Neural cell (in vitro differentiated cells): ENCODE results near the gene IRF1. TPM values are rescaled to one million over a fixed set of nuclear protein-coding genes. Genes with fewer than 3 reads are reported as not detected.

Source experiments
- H2AFZ ChIP-seq: fragments of 200-600, 300-800 bp; sonication (generic), shearing (Covaris generic); 2 replicates; pipeline ENCODE4 v1.6.0; 2014; ENCODE audit warnings: low read depth, mild to moderate bottlenecking, antibody characterized with exemption, low read length, moderate library complexity
- H3F3A ChIP-seq: fragments of 200-600 bp; shearing (Covaris generic); 2 replicates; pipeline ENCODE4 v1.6.1; 2016; ENCODE audit warnings: mild to moderate bottlenecking, moderate library complexity, mixed read lengths, antibody characterized with exemption, low read length; ENCODE audit not compliant: insufficient read depth, poor library complexity, severe bottlenecking
- H3K27ac ChIP-seq: fragments of 200-600, 300-800 bp; sonication (generic), shearing (Covaris generic); 2 replicates; pipeline ENCODE4 v1.5.1; 2014; ENCODE audit warnings: mild to moderate bottlenecking, low read length, moderate library complexity
- H3K27me3 ChIP-seq: fragments of 300-800, 200-600 bp; sonication (generic), shearing (Covaris generic); 2 replicates; pipeline ENCODE4 v1.6.0; 2014; ENCODE audit warnings: mild to moderate bottlenecking, low read depth, low read length, moderate library complexity; ENCODE audit not compliant: insufficient read depth
- H3K36me3 ChIP-seq: fragments of 300-800, 200-600 bp; sonication (generic), shearing (Covaris generic); 2 replicates; pipeline ENCODE4 v1.5.1; 2014; ENCODE audit warnings: mild to moderate bottlenecking, antibody characterized with exemption, low read length, moderate library complexity; ENCODE audit not compliant: insufficient read depth
- H3K4me2 ChIP-seq: fragments of 300-800, 200-600 bp; sonication (generic), shearing (Covaris generic); 2 replicates; pipeline ENCODE4 v1.6.0; 2014; ENCODE audit warnings: mild to moderate bottlenecking, low read length
- H3K4me3 ChIP-seq: fragments of 300-800, 200-600 bp; sonication (generic), shearing (Covaris generic); 2 replicates; pipeline ENCODE4 v1.5.1; 2014; ENCODE audit warnings: mild to moderate bottlenecking, low read length, moderate library complexity
- H3K79me2 ChIP-seq: fragments of 200-600 bp; shearing (Covaris generic); replicated peaks from 2 replicates; pipeline ENCODE4 v1.6.0; 2014; ENCODE audit warnings: mild to moderate bottlenecking, low read length, moderate library complexity; ENCODE audit not compliant: insufficient read depth
- H3K9ac ChIP-seq: fragments of 300-800, 200-600 bp; sonication (generic), shearing (Covaris generic); 2 replicates; pipeline ENCODE4 v1.6.1; 2016; ENCODE audit warnings: mild to moderate bottlenecking, low read length, mixed read lengths
- H3K9me2 ChIP-seq: fragments of 200-600 bp; shearing (Covaris generic); 2 replicates; pipeline ENCODE4 v1.6.1; 2016; ENCODE audit warnings: mild to moderate bottlenecking, low read length, mixed read lengths; ENCODE audit not compliant: insufficient read depth
- H3K9me3 ChIP-seq: fragments of 200-600, 300-800 bp; sonication (generic), shearing (Covaris generic); 2 replicates; pipeline ENCODE4 v1.6.1; 2016; ENCODE audit warnings: mild to moderate bottlenecking, mixed run types, low read length, moderate library complexity, mixed read lengths
- H4K20me1 ChIP-seq: fragments of 200-600 bp; shearing (Covaris generic); 2 replicates; pipeline ENCODE4 v1.6.1; 2016; ENCODE audit warnings: mild to moderate bottlenecking, mixed run types; ENCODE audit not compliant: insufficient read depth
- CTCF ChIP-seq: fragments of 450-650 bp; IDR thresholded peaks from 2 replicates; pipeline ENCODE4 v1.5.1; 2014; ENCODE audit warnings: antibody characterized with exemption, mild to moderate bottlenecking, moderate library complexity; ENCODE audit not compliant: poor library complexity, severe bottlenecking
- EP300 ChIP-seq: fragments of 450-650 bp; conservative IDR thresholded peaks from 2 replicates; pipeline ENCODE4 v1.6.1; 2014; ENCODE audit warnings: antibody characterized with exemption, mild to moderate bottlenecking, moderate library complexity; ENCODE audit not compliant: poor library complexity, severe bottlenecking
- EZH2 ChIP-seq: fragments of 200-600, 300-800 bp; shearing (Covaris generic), sonication (generic); IDR thresholded peaks from 2 replicates; pipeline ENCODE4 v1.6.1; 2014; ENCODE audit warnings: antibody characterized with exemption, low read length, borderline replicate concordance, mild to moderate bottlenecking; ENCODE audit not compliant: insufficient read depth, poor library complexity, severe bottlenecking
- MXI1 ChIP-seq: fragments of 450-650 bp; conservative IDR thresholded peaks from 2 replicates; pipeline ENCODE4 v1.6.1; 2014; ENCODE audit warnings: antibody characterized with exemption, mild to moderate bottlenecking; ENCODE audit not compliant: poor library complexity, severe bottlenecking
- POLR2AphosphoS5 ChIP-seq: IDR thresholded peaks from 2 replicates; pipeline ENCODE4 v1.6.1; 2012
- RAD21 ChIP-seq: fragments of 450-650 bp; conservative IDR thresholded peaks from 2 replicates; pipeline ENCODE4 v1.6.1; 2014; ENCODE audit warnings: antibody characterized with exemption, mild to moderate bottlenecking, moderate library complexity
- REST ChIP-seq: IDR thresholded peaks from 2 replicates; pipeline ENCODE4 v1.6.1; 2012; ENCODE audit warnings: borderline replicate concordance
- SMC3 ChIP-seq: fragments of 450-650 bp; conservative IDR thresholded peaks from 2 replicates; pipeline ENCODE4 v1.6.1; 2014; ENCODE audit warnings: antibody characterized with exemption, mild to moderate bottlenecking, moderate library complexity; ENCODE audit not compliant: poor library complexity
- TAF1 ChIP-seq: IDR thresholded peaks from 2 replicates; pipeline ENCODE4 v1.6.1; 2012; ENCODE audit warnings: low read depth
- polyA plus RNA-seq: library from polyadenylated mRNA; depleted of rRNA; stranded (reverse); fragments of >200 nt; gene quantifications from 2 replicates; pipeline ENCODE4 v1.2.3, GENCODE V29; 2014

The IRF1 gene
- polyA plus RNA-seq, 1 donor from 2014 or later, result 0.67 TPM

GRCh38 chr5:132470596-132470995 is 20.0 kb downstream of the IRF1 start:
- Histone ChIP-seq H2AFZ (no peak overlapping the region), H4K20me1 (no peaks in the 10 kb centered on the region), H3K36me3 (no peaks in the 10 kb centered on the region), H3K27me3 (no peaks in the 10 kb centered on the region), H3K4me3 (no peak overlapping the region), H3K9me2 (no peaks in the 10 kb centered on the region), H3K4me2 (no peak overlapping the region), H3K9me3 (no peaks in the 10 kb centered on the region), H3F3A (no peaks in the 10 kb centered on the region), H3K9ac (no peak overlapping the region), H3K27ac (no peak overlapping the region), H3K79me2 (no peaks in the 10 kb centered on the region)
- TF ChIP-seq SMC3 (no peak), EP300 (no peak), RAD21 (no peak), POLR2AphosphoS5 (no peak), EZH2 (no peak), REST (no peak), CTCF (no peak), MXI1 (no peak), TAF1 (no peak)

- no peaks in the 10 kb centered on the region for H4K20me1 ChIP-seq
- H3K27me3 ChIP-seq, result no peaks in the 10 kb centered on the region
- no peaks in the 10 kb centered on the region for H3K9me3 ChIP-seq
- TF ChIP-seq CTCF (no peak), MXI1 (no peak), REST (no peak)
- H3K27ac ChIP-seq, result no peak overlapping the region
- H3K4me2 ChIP-seq, result no peak overlapping the region
- H3K36me3 ChIP-seq, result no peaks in the 10 kb centered on the region
- H3K9me2 ChIP-seq, result no peaks in the 10 kb centered on the region
- no peak overlapping the region for H2AFZ ChIP-seq
- H3K79me2 ChIP-seq, result no peaks in the 10 kb centered on the region
- H3K4me3 ChIP-seq, result no peak overlapping the region
- no peak overlapping the region for H3K9ac ChIP-seq
- no peaks in the 10 kb centered on the region for H3F3A ChIP-seq
Observed at GRCh38 chr5:132470010-132470392, 20.6 kb downstream of the IRF1 start.
